GM21360 (cell line): ENCODE data around the gene DNMT3A.

Source experiments
- ATAC-seq: cut with Tn5 transposase; IDR thresholded peaks from one replicate; pipeline ENCODE4 v1.9.1; 2021; ENCODE audit warnings: mild to moderate bottlenecking, moderate library complexity; ENCODE audit not compliant: unreplicated experiment

The DNMT3A gene

GRCh38 chr2:25341753-25342371 lies at the start of gene DNMT3A:
DNMT3A (minus strand) TSS chr2:25341925; CDS start chr2:25313984, 27,941 bp downstream.
- peak; percentile 34 for ATAC-seq

- ATAC-seq: no peak
Measured at GRCh38 chr2:25389161-25389560, 47.4 kb upstream of the DNMT3A start.

- ATAC-seq: no peak
Measured at GRCh38 chr2:25388491-25388890, 46.8 kb upstream of the DNMT3A start.

- no peak for ATAC-seq
Measured at GRCh38 chr2:25387876-25388449, 46.2 kb upstream of the DNMT3A start.

GRCh38 chr2:25386971-25387875 lies 45.5 kb upstream of the DNMT3A start:
- ATAC-seq: no peak

DNA sequence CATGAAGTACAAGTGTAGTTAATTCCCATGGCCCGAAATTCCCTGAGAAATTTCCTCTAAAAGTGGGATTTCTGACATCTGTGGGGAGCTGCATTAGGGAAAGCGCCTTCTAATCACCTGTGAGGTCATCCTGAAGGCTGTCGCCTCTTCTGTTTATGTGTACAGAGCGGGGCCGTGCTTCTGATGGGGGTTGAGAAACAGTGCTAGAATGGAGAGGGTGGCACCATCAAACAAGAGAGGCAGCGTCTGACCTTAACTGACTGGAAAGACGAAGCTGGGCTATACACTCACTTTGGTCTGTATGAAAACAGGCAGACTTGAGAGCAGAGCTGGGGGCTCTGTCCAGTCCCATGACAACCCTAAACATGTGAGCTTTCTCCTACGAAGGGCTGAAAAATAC lies 44.2 kb upstream of the DNMT3A start:
- ATAC-seq: no peak

DNA sequence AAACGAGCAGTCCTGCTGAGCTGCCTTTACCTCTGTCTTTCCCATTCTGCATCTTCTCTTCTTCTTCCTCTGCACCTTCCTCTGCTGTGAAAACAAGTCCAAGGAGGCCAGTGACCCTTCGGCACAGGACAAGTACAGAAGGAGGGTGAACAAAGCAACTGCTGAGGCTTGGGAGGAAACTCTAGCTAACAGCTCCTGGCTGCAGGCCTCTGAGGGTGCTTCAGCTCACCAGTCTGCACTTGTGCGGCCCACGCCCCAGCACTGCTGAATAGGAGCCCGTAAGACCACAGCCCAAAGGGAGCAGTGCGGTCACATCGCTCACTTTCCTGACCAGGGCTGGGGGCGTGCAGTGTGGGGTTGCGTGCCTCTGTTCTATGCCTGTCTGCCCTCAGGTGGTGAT lies 42.1 kb upstream of the DNMT3A start:
- no peak for ATAC-seq

GRCh38 chr2:25381502-25381901 lies 39.8 kb upstream of the DNMT3A start:
- no peak for ATAC-seq

- ATAC-seq: no peak
Measured at GRCh38 chr2:25380586-25381375, 39.1 kb upstream of the DNMT3A start.

- no peak for ATAC-seq
Measured at GRCh38 chr2:25380023-25380422, 38.3 kb upstream of the DNMT3A start.

DNA sequence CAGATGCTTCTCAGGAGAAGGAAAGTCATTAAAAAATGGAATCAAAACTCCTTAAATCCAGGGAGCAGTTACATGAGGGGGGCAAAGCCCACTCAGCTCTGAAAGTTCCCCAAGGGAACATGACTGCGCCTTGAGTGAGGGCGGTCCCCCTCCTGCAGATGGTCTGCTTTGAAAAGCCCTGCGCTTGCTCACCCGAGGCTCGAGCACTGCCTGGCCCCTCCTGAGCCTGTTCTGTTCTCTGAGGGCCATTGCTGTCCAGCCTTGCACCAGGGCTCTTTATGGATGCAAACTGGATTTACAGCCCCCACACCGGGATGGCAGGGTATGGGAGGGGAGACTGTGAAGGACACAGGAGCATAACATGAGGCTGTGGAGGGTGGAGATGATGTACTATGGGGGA lies 37.8 kb upstream of the DNMT3A start:
- no peak for ATAC-seq

DNA sequence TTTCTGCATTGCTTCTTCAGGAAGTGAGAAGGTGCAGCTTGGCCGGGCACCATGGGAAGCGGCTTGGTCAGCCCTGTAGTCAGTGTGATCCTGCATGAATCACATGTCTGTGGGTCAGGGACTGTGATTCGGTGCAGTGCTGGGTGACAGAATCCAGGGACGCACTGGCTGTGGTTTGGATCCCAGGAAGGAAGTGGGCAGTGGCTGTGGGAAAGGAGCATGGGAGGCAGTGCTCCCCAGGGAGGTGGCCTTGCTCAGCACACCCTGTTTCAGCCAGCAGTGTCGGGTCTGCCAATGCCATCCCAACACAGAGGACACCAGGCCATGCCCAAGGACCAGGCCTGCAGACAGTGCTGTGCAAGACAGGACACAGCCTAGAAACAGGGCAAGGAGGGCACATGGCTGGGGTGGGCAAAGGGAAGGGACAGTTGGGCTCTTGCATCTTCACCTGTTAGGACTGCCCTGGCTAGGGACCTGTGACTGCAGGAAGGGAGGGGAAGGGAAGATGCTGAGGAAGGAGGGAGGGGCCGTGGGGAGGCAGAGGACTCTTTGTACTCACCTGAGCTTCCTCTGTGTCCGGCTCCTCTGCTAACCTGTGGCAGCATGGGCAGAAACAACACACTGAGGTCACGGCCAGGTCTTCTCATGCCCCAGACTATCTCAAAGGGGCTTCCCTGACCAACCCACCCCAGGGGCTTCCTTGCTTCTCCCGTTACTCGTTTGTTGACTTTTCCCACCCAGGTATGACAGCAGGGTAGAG lies 37.2 kb upstream of the DNMT3A start:
- ATAC-seq: no peak

DNA sequence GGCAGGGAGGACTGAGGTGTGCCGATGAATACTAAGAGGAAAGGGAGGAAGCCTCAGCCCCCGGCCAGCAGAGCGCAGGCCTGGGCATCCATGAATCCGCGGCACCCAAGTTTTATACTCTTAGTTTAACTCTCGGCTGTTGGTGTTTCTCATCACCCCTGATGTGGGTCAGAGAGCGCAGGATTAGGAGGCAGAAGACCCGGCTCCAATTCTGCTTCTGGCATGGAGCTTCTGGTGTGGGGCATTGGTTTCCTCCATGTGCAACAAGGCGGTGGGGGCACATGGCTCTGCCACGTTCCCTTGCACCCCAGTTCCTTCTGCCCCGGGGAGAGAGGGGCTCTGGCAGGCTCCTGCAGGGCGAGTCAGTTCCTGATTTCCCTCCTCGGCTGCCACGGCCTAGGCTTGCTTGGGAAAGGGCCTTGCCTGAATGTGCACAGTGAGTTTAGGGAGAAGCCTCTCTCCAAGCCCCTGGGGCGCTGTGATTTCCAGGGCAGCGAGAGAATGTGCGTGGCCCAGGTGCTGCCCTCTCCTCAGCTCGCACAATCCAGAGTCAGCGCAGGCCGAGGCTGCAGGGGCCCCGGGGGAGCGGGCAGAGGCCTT lies 36.2 kb upstream of the DNMT3A start:
- ATAC-seq: no peak

- peak; percentile 92 for ATAC-seq
Measured at GRCh38 chr2:25376750-25377621, 35.3 kb upstream of the DNMT3A start.

DNA sequence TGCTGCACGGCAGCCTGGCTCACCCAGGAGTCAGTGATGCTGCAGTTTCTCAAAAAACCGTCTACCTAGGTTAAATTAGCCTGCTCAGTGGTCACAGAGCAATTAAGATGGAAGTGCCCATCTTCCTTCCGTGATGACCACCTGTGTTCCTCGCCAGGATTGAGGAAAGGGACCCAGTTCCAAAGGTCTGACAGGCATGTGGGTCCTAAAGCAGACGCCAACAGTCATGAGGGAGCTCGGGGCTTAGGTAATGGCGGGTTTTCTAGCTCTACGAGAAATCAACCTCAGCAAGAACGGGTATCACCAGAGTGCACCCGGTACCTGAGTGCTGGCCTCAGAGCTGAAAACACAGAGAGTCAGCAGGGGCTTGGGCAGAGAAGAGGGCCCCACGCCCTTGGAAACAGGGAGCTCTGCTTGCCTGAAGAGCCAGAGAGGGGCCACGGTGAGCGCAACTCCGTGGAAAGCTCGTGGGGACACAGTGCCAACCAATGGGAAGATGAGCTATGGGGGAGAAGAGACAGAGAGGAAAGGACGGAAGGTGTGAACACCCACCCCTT lies 34.3 kb upstream of the DNMT3A start:
- ATAC-seq: no peak

- ATAC-seq: no peak
Measured at GRCh38 chr2:25375371-25375988, 33.8 kb upstream of the DNMT3A start.

DNA sequence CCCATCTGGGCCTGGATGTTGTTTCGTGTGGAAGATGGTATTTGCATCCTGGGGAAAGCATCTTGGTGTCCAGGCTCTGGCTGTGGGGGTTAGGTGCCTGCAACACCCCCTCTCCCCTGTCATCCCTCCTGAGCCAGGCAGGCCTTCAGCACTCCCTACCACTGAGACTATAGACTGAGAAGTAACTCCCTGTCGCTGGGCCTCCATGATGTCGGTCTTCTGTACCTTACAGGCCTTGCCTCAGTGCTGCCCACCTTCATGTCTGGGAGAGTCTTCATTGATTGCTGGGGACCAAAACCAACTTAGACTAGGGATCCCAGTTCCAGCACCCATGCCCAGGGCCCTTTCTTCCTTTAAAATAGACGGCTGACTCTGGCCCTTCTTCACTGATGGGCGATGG lies 33.1 kb upstream of the DNMT3A start:
- no peak for ATAC-seq

DNA sequence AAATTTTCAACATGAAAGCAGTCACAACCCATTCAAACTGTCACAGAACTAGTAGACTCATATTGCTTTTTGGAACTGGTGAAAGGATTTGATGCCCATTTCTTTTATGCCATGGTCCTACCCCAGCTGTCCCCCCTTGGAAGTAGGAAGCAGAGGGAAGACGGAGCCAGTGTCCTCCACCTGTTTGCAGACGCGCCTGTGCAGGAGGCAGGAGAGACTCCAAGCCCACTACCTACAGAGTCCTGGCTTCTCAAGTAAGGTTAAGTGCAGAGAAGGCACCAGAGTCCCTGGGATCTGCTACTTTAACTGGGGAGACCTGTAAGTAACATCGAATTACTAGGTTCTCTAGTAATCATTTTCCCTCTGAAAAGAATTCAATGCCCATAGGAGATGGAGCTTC lies 32.7 kb upstream of the DNMT3A start:
- no peak for ATAC-seq
